Tibial nerve (tissue), 4 donors: ENCODE data around the gene TMEM253. TPM values are rescaled to one million over a fixed set of nuclear protein-coding genes. Genes with fewer than 3 reads are reported as not detected.

Source experiments
- DNase-seq, 2 donors: peaks; one replicate each; pipeline ENCODE4 v3.0.0-alpha.2; 2019; ENCODE audit warnings: low spot score in 2 of 2
- H3K27ac ChIP-seq, 4 donors: fragments of 200-600 bp; sonication (generic) in 3 of 4; one replicate each; pipeline ENCODE4 v1.5.1; 2017 to 2019; ENCODE audit warnings: mild to moderate bottlenecking in 1 of 4
- H3K27me3 ChIP-seq, 2 donors: fragments of 200-600 bp; sonication (generic) in 1 of 2; one replicate each; pipeline versions ENCODE4 v1.5.1 to v1.6.0; 2017 to 2019
- H3K36me3 ChIP-seq, 3 donors: fragments of 200-600 bp; sonication (generic); one replicate each; pipeline ENCODE4 v1.5.1; 2018 to 2019
- H3K4me1 ChIP-seq, 4 donors: fragments of 200-600 bp; sonication (generic) in 3 of 4; one replicate each; pipeline ENCODE4 v1.5.1; 2017 to 2019
- H3K4me3 ChIP-seq, 4 donors: fragments of 200-600 bp; sonication (generic) in 3 of 4; one replicate each; pipeline ENCODE4 v1.5.1; 2017 to 2019; ENCODE audit warnings: mild to moderate bottlenecking in 1 of 4, moderate library complexity in 1 of 4
- H3K9me3 ChIP-seq, 4 donors: fragments of 200-600 bp; sonication (generic) in 3 of 4; one replicate each; pipeline ENCODE4 v1.5.1; 2017 to 2019
- CTCF ChIP-seq, 5 experiments: fragments of 200-600 bp in 3 of 5; fragments of 450-650 bp in 2 of 5; sonication (generic) in 3 of 5; IDR thresholded peaks; one replicate each; pipeline ENCODE4 v1.5.1; 2016 to 2019; ENCODE audit warnings: antibody characterized with exemption in 5 of 5, mild to moderate bottlenecking in 3 of 5, moderate library complexity in 2 of 5
- EP300 ChIP-seq, 2 donors: sonication (generic); formaldehyde crosslinking; IDR thresholded peaks; one replicate each; pipeline ENCODE4 v1.6.1; 2017; ENCODE audit warnings: antibody characterized with exemption in 2 of 2, mild to moderate bottlenecking in 1 of 2
- POLR2A ChIP-seq, 2 donors: fragments of 450-650 bp; IDR thresholded peaks; one replicate each; pipeline ENCODE4 v1.6.1; 2017; ENCODE audit warnings: antibody characterized with exemption in 2 of 2, mild to moderate bottlenecking in 2 of 2, moderate library complexity in 2 of 2
- WGBS, 2 donors: methylation state at CpG; one replicate each; pipeline ENCODE4 v1.1.5; 2018; 5-methylcytosine and 5-hydroxymethylcytosine counted together
- total RNA-seq, 4 donors: library from RNA; depleted of rRNA; stranded (reverse); fragments of >200 nt; gene quantifications; one replicate each; pipeline ENCODE4 v1.1.0, GENCODE V29; 2016

Gene TMEM253
- total RNA-seq, 4 donors from 2014 or later, result 0.44 to 0.63 TPM; not detected in 2

DNA sequence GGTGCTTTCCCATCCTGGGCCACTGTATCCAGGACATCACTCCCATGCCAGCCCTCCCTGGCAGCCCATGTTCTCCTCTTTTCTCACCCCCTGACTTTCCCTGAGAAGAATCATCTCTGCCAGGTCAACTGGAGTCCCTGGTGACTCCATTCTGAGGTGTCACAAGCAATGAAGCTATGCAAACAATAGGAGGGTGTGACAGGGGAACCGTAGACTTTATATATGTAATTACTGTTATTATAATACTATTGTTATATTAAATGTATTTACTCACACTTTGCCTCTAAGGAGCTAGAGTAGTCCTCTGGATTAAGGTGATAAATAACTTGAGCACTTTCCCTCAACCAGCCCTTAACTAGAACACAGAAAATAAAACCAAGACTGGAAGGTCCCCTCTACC, 11.6 kb upstream of the TMEM253 start:
- Histone ChIP-seq H3K4me3 (no peak overlapping the region), H3K36me3 (peaks cover 0 to 88% (median 7%) of the 10 kb centered on the region in 3 donors), H3K9me3 (no peaks in the 10 kb centered on the region), H3K27ac (peak overlapping the region in 1 of 4 donors; percentile 97), H3K27me3 (no peaks in the 10 kb centered on the region), H3K4me1 (peaks cover 0 to 54% (median 10%) of the 10 kb centered on the region in 4 donors)
- TF ChIP-seq CTCF (IDR thresholded peaks at IDR 0.05), result no peak
- no peak for TF ChIP-seq EP300 (IDR thresholded peaks at IDR 0.05)
- TF ChIP-seq POLR2A (IDR thresholded peaks at IDR 0.05), result no peak
- no peak for DNase-seq
- 37 to 43% methylated on average over 1 of the region's 1 CpG for WGBS, 2 donors

- peaks cover 0 to 82% (median 7%) of the 10 kb centered on the region in 3 donors for H3K36me3 ChIP-seq
- 79 to 87% methylated on average over 3 to 5 of the region's 5 CpGs for WGBS, 2 donors
- H3K4me1 ChIP-seq, result peaks cover 0 to 58% (median 10%) of the 10 kb centered on the region in 4 donors
- no peak overlapping the region for H3K4me3 ChIP-seq
- no peak for DNase-seq
- no peak for TF ChIP-seq POLR2A (IDR thresholded peaks at IDR 0.05)
- TF ChIP-seq CTCF (IDR thresholded peaks at IDR 0.05), result no peak
- TF ChIP-seq EP300 (IDR thresholded peaks at IDR 0.05), result no peak
- no peaks in the 10 kb centered on the region for H3K27me3 ChIP-seq
- H3K27ac ChIP-seq, result peak overlapping the region in 3 of 4 donors; percentile 13 to 97 (median 89)
- no peaks in the 10 kb centered on the region for H3K9me3 ChIP-seq
Observed at GRCh38 chr14:21089877-21090193, 11.0 kb upstream of the TMEM253 start.

GRCh38 chr14:21090194-21090939, 10.5 kb upstream of the TMEM253 start:
- peaks cover 0 to 77% (median 5%) of the 10 kb centered on the region in 3 donors for H3K36me3 ChIP-seq

DNA sequence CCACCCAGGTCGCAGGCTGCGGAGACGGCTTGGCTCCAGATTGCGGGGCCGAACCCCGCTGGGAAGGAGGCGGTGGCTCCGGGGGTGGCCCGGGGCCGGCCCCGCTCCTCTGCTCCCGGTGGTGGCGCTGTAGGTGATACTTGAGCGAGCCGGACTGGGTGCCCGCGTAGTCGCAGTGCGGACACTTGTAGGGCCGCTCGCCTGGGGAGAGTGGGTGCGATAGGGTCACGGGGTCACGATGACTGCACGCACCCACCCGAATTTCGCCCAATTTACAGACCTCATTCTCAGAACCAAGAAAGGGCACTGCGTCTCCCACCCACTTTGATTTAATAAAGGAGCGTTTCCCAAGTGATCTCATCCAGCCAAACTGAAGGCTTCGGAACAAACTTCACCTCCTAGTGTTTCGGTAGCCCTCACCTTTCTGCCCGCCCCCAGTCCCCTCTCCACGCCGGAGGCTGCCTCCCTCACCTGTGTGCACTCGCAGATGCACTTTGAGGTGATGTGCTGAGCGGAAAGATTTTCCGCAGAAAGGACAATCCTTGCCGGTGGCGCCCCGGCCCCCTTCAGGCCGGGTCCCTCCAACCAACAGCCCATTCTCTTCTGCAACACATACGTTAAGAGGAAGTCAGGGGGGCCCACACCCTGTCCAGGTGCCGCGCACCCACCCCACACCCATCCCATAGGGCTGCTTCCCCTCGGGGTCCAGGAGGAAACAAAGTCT, 9.8 kb upstream of the TMEM253 start:
- peaks cover 0 to 70% (median 0%) of the 10 kb centered on the region in 3 donors for H3K36me3 ChIP-seq
- 78 to 81% methylated on average over 37 to 45 of the region's 45 CpGs for whole genome bisulfite sequencing, 2 donors

More at GRCh38 chr14:21090194-21090939, 10.5 kb upstream of the TMEM253 start:
- H3K9me3 ChIP-seq, result no peaks in the 10 kb centered on the region
- no peak for DNase-seq
- H3K4me1 ChIP-seq, result peaks cover 0 to 62% (median 10%) of the 10 kb centered on the region in 4 donors
- WGBS, 2 donors, result 75 to 76% methylated on average over 28 to 37 of the region's 45 CpGs
- no peaks in the 10 kb centered on the region for H3K27me3 ChIP-seq
- TF ChIP-seq CTCF (IDR thresholded peaks at IDR 0.05), result peak; percentile 43 to 70 (median 55)
- TF ChIP-seq POLR2A (IDR thresholded peaks at IDR 0.05), result no peak
- no peak overlapping the region for H3K4me3 ChIP-seq
- peak overlapping the region in 3 of 4 donors; percentile 13 to 97 (median 89) for H3K27ac ChIP-seq

More for the DNA sequence above, 9.8 kb upstream of the TMEM253 start:
- Histone ChIP-seq H3K4me1 (peaks cover 0 to 69% (median 12%) of the 10 kb centered on the region in 4 donors), H3K27me3 (no peaks in the 10 kb centered on the region), H3K4me3 (no peak overlapping the region), H3K9me3 (no peaks in the 10 kb centered on the region), H3K27ac (peak overlapping the region in 2 of 4 donors; percentile 89 to 97)
- no peak for TF ChIP-seq EP300 (IDR thresholded peaks at IDR 0.05)
- TF ChIP-seq CTCF (IDR thresholded peaks at IDR 0.05), result no peak
- TF ChIP-seq POLR2A (IDR thresholded peaks at IDR 0.05), result no peak
- no peak for DNase-seq
